ENCODE data around the gene TLL2. TPM values are rescaled to one million over a fixed set of nuclear protein-coding genes. Genes with fewer than 3 reads are reported as not detected.

Gene TLL2
- total RNA-seq, 2 donors from 2014 or later, result not detected

- H3K4me3 ChIP-seq, result no peak overlapping the region
- no peaks in the 10 kb centered on the region for H3K4me1 ChIP-seq (ENCODE audit: control insufficient read depth in 1 of 2, low read depth in 2 of 2)
- H3K36me3 ChIP-seq, result no peaks in the 10 kb centered on the region
- H3K27me3 ChIP-seq (replicated peaks; ENCODE audit: insufficient read depth), result no peaks in the 10 kb centered on the region
- H3K9me3 ChIP-seq, result no peaks in the 10 kb centered on the region
- DNase-seq (ENCODE audit: low spot score), result peak; percentile 6
- peak; percentile 26 for TF ChIP-seq CTCF (IDR thresholded peaks at IDR 0.05)
- no peak for ATAC-seq (ENCODE audit: insufficient number of reproducible peaks, low FRiP score, low read depth)
- no peak overlapping the region for H3K27ac ChIP-seq
These were observed 173.5 kb downstream of the TLL2 start for GRCh38 chr10:96339956-96340904.

GRCh38 chr10:96339383-96339782 lies 174.3 kb downstream of the TLL2 start:
- Histone ChIP-seq H3K27ac (no peak overlapping the region), H3K4me3 (no peak overlapping the region), H3K36me3 (no peaks in the 10 kb centered on the region), H3K4me1 (ENCODE audit: control insufficient read depth in 1 of 2, low read depth in 2 of 2) (no peaks in the 10 kb centered on the region), H3K9me3 (no peaks in the 10 kb centered on the region), H3K27me3 (replicated peaks; ENCODE audit: insufficient read depth) (no peaks in the 10 kb centered on the region)
- no peak for DNase-seq (ENCODE audit: low spot score)
- no peak for TF ChIP-seq CTCF (IDR thresholded peaks at IDR 0.05)
- no peak for ATAC-seq (ENCODE audit: insufficient number of reproducible peaks, low FRiP score, low read depth)

GRCh38 chr10:96338279-96338925 lies 175.3 kb downstream of the TLL2 start:
- ATAC-seq (ENCODE audit: insufficient number of reproducible peaks, low FRiP score, low read depth) (no peak), DNase-seq (ENCODE audit: low spot score) (no peak)
- H3K4me3 ChIP-seq, result no peak overlapping the region
- H3K9me3 ChIP-seq, result no peaks in the 10 kb centered on the region
- no peaks in the 10 kb centered on the region for H3K36me3 ChIP-seq
- H3K27ac ChIP-seq, result no peak overlapping the region
- H3K4me1 ChIP-seq (ENCODE audit: control insufficient read depth in 1 of 2, low read depth in 2 of 2), result no peaks in the 10 kb centered on the region
- H3K27me3 ChIP-seq (replicated peaks; ENCODE audit: insufficient read depth), result no peaks in the 10 kb centered on the region
- no peak for TF ChIP-seq CTCF (IDR thresholded peaks at IDR 0.05)

- DNase-seq (ENCODE audit: low spot score) (no peak), ATAC-seq (ENCODE audit: insufficient number of reproducible peaks, low FRiP score, low read depth) (no peak)
- Histone ChIP-seq H3K4me3 (no peak overlapping the region), H3K27me3 (replicated peaks; ENCODE audit: insufficient read depth) (no peaks in the 10 kb centered on the region), H3K36me3 (no peaks in the 10 kb centered on the region), H3K4me1 (ENCODE audit: control insufficient read depth in 1 of 2, low read depth in 2 of 2) (no peaks in the 10 kb centered on the region), H3K27ac (no peak overlapping the region), H3K9me3 (no peaks in the 10 kb centered on the region)
- TF ChIP-seq CTCF (IDR thresholded peaks at IDR 0.05), result no peak
These were observed 176.6 kb downstream of the TLL2 start for GRCh38 chr10:96337106-96337505.
